NCI-H2196 (cell line): ENCODE measurements around the gene CBFA2T2.

Experiments used
- DNase-seq: peaks from one replicate; lab custom pipeline; 2025; ENCODE audit not compliant: unreplicated experiment; lab: John Stamatoyannopoulos, UW

The CBFA2T2 gene

GRCh38 chr20:33675136-33675959 is 185.5 kb downstream of the CBFA2T2 start:
- DNase-seq, result no peak

- DNase-seq, result no peak
Observed at GRCh38 chr20:33676121-33676520, 186.2 kb downstream of the CBFA2T2 start.

- DNase-seq, result no peak
Observed at GRCh38 chr20:33676652-33677645, 187.1 kb downstream of the CBFA2T2 start.

- DNase-seq, result no peak
Observed at GRCh38 chr20:33677991-33678702, 188.3 kb downstream of the CBFA2T2 start.

GRCh38 chr20:33679758-33680485 is 190.0 kb downstream of the CBFA2T2 start:
- no peak for DNase-seq

GRCh38 chr20:33680686-33681085 is 190.8 kb downstream of the CBFA2T2 start:
- no peak for DNase-seq

GRCh38 chr20:33681288-33681687 is 191.4 kb downstream of the CBFA2T2 start:
- DNase-seq, result no peak

GRCh38 chr20:33681728-33682353 is 191.9 kb downstream of the CBFA2T2 start:
- DNase-seq, result no peak

- no peak for DNase-seq
Observed at GRCh38 chr20:33684533-33685327, 194.8 kb downstream of the CBFA2T2 start.

- DNase-seq, result peak; percentile 53
Observed at GRCh38 chr20:33685328-33686099, 195.6 kb downstream of the CBFA2T2 start.

- DNase-seq, result peak; percentile 97
Observed at GRCh38 chr20:33686100-33686983, 196.4 kb downstream of the CBFA2T2 start, which contains the start of gene E2F1. E2F1 (minus strand) TSS chr20:33686385; CDS start chr20:33686264, 121 bp downstream.

GRCh38 chr20:33686984-33687366 is 197.1 kb downstream of the CBFA2T2 start:
- no peak for DNase-seq

- DNase-seq, result no peak
Observed at GRCh38 chr20:33687370-33687915, 197.5 kb downstream of the CBFA2T2 start.

GRCh38 chr20:33687993-33688937 is 198.4 kb downstream of the CBFA2T2 start:
- no peak for DNase-seq

- DNase-seq, result no peak
Observed at GRCh38 chr20:33688938-33689424, 199.1 kb downstream of the CBFA2T2 start.

- DNase-seq, result no peak
Observed at GRCh38 chr20:33689493-33689892, 199.6 kb downstream of the CBFA2T2 start.
